Peyer's patch (tissue), 4 donors: ENCODE measurements around the gene RREB1.

ENCODE experiments used
- CTCF ChIP-seq, 6 experiments: fragments of 450-650 bp in 4 of 6; fragments of 200-600 bp in 2 of 6; sonication (generic) in 1 of 6; IDR thresholded peaks; one replicate each; pipeline ENCODE4 v1.5.1; 2017 to 2019; ENCODE audit warnings: antibody characterized with exemption in 6 of 6, mild to moderate bottlenecking in 3 of 6, moderate library complexity in 1 of 6
- POLR2A ChIP-seq, 2 donors: fragments of 450-650 bp; IDR thresholded peaks; one replicate each; pipeline ENCODE4 v1.5.1; 2017; ENCODE audit warnings: antibody characterized with exemption in 2 of 2, mild to moderate bottlenecking in 2 of 2, moderate library complexity in 2 of 2

GRCh38 chr6:7178280-7178679 is 70.5 kb downstream of the RREB1 start:
- TF ChIP-seq CTCF (IDR thresholded peaks at IDR 0.05) (no peak), POLR2A (IDR thresholded peaks at IDR 0.05) (no peak)
